ENCODE data around the gene UQCC5. TPM values are rescaled to one million over a fixed set of nuclear protein-coding genes. Genes with fewer than 3 reads are reported as not detected.

UQCC5 gene
- total RNA-seq, 1 experiment from 2014 or later: 15.1 TPM

DNA sequence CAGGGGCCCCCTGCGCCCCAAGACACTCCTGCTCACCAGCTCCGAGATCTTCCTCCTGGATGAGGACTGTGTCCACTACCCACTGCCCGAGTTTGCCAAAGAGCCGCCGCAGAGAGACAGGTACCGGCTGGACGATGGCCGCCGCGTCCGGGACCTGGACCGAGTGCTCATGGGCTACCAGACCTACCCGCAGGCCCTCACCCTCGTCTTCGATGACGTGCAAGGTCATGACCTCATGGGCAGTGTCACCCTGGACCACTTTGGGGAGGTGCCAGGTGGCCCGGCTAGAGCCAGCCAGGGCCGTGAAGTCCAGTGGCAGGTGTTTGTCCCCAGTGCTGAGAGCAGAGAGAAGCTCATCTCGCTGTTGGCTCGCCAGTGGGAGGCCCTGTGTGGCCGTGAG, 44.3 kb upstream of the UQCC5 start:
- Mint-ChIP-seq H3K27ac (ENCODE audit: unreplicated experiment) (no peak overlapping the region), H3K4me1 (ENCODE audit: low read depth, unreplicated experiment) (no peaks in the 10 kb centered on the region), H3K4me3 (ENCODE audit: low read depth, unreplicated experiment) (no peak overlapping the region), H3K9me3 (ENCODE audit: low read depth, unreplicated experiment) (no peaks in the 10 kb centered on the region), H3K27me3 (ENCODE audit: unreplicated experiment) (no peaks in the 10 kb centered on the region), H3K36me3 (ENCODE audit: insufficient read depth, unreplicated experiment) (peaks cover 4% of the 10 kb centered on the region)
- CTCF ChIA-PET: no interaction called here
- no peak for DNase-seq
- no TSS peak for BruUV-seq (replicated peaks)
- TF ChIP-seq, protein P1, sequence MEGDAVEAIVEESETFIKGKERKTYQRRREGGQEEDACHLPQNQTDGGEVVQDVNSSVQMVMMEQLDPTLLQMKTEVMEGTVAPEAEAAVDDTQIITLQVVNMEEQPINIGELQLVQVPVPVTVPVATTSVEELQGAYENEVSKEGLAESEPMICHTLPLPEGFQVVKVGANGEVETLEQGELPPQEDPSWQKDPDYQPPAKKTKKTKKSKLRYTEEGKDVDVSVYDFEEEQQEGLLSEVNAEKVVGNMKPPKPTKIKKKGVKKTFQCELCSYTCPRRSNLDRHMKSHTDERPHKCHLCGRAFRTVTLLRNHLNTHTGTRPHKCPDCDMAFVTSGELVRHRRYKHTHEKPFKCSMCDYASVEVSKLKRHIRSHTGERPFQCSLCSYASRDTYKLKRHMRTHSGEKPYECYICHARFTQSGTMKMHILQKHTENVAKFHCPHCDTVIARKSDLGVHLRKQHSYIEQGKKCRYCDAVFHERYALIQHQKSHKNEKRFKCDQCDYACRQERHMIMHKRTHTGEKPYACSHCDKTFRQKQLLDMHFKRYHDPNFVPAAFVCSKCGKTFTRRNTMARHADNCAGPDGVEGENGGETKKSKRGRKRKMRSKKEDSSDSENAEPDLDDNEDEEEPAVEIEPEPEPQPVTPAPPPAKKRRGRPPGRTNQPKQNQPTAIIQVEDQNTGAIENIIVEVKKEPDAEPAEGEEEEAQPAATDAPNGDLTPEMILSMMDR (IDR thresholded peaks at IDR 0.05; ENCODE audit: unreplicated experiment): no peak
- intact Hi-C loops (cut with micrococcal nuclease; ENCODE audit: unreplicated experiment): no loop called here

DNA sequence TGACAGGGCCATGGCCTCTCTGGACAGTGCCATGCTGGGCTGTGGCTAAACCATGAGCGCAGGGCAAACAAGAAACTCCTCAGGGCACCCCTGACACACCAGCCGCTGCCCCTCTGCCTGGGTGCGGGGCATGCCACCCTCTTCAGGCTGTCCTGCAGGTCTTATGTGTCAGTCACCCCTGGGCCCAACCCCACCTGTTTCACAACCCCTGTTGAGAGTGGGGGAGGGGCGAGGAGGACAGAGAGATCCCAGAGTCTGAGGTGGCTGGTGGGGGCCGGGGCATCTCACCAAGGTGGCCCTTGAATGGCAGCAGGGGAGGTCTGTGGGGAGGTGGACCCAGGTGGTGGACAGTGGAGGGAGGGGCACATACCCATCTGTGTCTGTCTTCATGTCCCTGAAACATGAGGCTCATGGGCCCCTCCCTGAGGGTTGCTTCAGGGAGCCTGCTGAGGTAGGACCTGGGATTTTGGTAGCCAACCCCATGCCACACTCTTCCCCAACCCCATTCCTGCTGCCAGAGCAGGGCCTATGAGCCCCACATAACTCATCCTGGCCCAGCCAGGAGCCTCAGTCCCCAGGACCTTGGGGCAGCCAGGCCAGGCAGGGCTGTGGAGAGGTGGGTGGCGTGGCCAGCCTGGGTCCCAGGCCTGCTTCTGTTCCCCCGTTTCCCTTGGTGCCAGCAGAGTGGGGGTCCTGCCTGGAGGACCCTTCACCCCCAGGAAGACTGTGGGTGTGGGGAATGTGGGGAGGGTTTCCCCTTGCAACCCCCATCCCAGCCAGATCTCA, 43.0 kb upstream of the UQCC5 start:
- peaks cover 4% of the 10 kb centered on the region for H3K36me3 Mint-ChIP-seq (ENCODE audit: insufficient read depth, unreplicated experiment)
- no peak overlapping the region for H3K4me3 Mint-ChIP-seq (ENCODE audit: low read depth, unreplicated experiment)
- no TSS peak for BruUV-seq (replicated peaks)
- TF ChIP-seq, protein P1 (IDR thresholded peaks at IDR 0.05; ENCODE audit: unreplicated experiment): no peak
- H3K9me3 Mint-ChIP-seq (ENCODE audit: low read depth, unreplicated experiment): no peaks in the 10 kb centered on the region
- no peaks in the 10 kb centered on the region for H3K27me3 Mint-ChIP-seq (ENCODE audit: unreplicated experiment)
- no peaks in the 10 kb centered on the region for H3K4me1 Mint-ChIP-seq (ENCODE audit: low read depth, unreplicated experiment)
- H3K27ac Mint-ChIP-seq (ENCODE audit: unreplicated experiment): no peak overlapping the region
- intact Hi-C loops (cut with micrococcal nuclease; ENCODE audit: unreplicated experiment): no loop called here
- CTCF ChIA-PET: no interaction called here
- DNase-seq: no peak

DNA sequence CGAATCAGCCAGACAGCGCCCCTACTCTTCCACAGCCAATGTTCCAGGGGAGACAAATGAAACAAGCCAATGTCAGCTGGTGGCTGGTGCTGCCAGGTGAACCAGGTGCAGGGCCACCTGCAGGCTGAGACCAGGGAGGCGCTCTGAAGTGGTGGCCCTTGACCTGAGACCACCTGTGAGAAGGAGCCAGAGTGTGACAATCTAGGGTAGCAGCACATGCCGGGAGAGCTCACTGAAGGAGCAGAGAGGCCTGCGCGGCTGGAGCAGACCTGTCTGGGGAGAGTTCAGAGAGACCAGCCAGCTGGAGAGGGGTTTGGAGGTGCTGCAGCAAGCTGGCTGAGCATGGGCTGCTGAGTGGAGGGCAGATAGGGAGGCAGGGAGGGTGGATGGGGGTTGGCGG, 42.0 kb upstream of the UQCC5 start:
- no peaks in the 10 kb centered on the region for H3K27me3 Mint-ChIP-seq (ENCODE audit: unreplicated experiment)
- CTCF ChIA-PET: no interaction called here
- H3K4me1 Mint-ChIP-seq (ENCODE audit: low read depth, unreplicated experiment): no peaks in the 10 kb centered on the region
- TF ChIP-seq, protein P1 (IDR thresholded peaks at IDR 0.05; ENCODE audit: unreplicated experiment): no peak
- H3K36me3 Mint-ChIP-seq (ENCODE audit: insufficient read depth, unreplicated experiment): peaks cover 4% of the 10 kb centered on the region
- no peaks in the 10 kb centered on the region for H3K9me3 Mint-ChIP-seq (ENCODE audit: low read depth, unreplicated experiment)
- no peak for DNase-seq
- no TSS peak for BruUV-seq (replicated peaks)
- no peak overlapping the region for H3K27ac Mint-ChIP-seq (ENCODE audit: unreplicated experiment)
- intact Hi-C loops (cut with micrococcal nuclease; ENCODE audit: unreplicated experiment): no loop called here
- no peak overlapping the region for H3K4me3 Mint-ChIP-seq (ENCODE audit: low read depth, unreplicated experiment)

DNA sequence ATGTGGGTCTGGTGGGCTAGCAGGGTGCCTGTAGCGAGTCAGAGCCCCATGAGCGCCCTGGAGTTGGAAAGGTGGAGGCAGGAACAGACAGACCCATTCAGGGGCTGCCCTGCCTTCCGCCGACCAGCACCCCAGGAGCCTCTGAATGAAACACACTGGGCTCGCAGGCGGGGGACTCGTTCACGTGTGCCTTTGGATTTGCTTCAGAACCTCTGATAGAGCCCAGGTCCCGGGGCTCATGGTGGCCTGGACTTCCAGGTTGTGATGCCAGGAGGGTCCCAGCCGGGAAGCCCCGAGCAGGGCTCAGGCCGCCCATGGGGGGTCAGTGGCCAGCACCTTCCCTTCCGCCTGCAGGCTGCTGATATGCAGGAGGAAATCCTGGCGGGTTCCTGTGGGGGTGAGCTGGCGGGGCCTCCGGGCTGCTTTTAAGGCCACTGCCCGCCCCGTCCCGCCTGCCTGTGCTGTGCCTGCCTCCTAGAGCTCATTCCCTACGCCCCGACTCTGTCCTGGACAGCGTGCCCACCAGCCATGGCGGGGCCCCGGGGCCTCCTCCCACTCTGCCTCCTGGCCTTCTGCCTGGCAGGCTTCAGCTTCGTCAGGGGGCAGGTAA, 41.4 kb upstream of the UQCC5 start, which contains the start of gene STAB1:
Gene STAB1 (plus strand): TSS at position 453 of the 610 bp plus-strand sequence. CDS start 76 bp downstream, at position 529.
- intact Hi-C loops (cut with micrococcal nuclease; ENCODE audit: unreplicated experiment): no loop called here
- Mint-ChIP-seq H3K36me3 (ENCODE audit: insufficient read depth, unreplicated experiment) (peaks cover 4% of the 10 kb centered on the region), H3K27ac (ENCODE audit: unreplicated experiment) (no peak within 1 kb of the TSS), H3K4me3 (ENCODE audit: low read depth, unreplicated experiment) (no peak within 1 kb of the TSS), H3K27me3 (ENCODE audit: unreplicated experiment) (peaks cover 4% of the 10 kb centered on the region), H3K4me1 (ENCODE audit: low read depth, unreplicated experiment) (no peaks in the 10 kb centered on the region), H3K9me3 (ENCODE audit: low read depth, unreplicated experiment) (no peaks in the 10 kb centered on the region)
- no peak for DNase-seq
- CTCF ChIA-PET: no interaction called here
- no TSS peak for BruUV-seq (replicated peaks)
- TF ChIP-seq, protein P1 (IDR thresholded peaks at IDR 0.05; ENCODE audit: unreplicated experiment): no peak

All from Calu3 (cell line).